T-helper 9 cell (primary cell): ENCODE data around the gene KLRB1.
"Not testable (repeated sequence)": the region's sequence is repeated elsewhere in the genome, so short reads cannot be mapped to it uniquely, and the experiment has no call there.

ENCODE experiments used
- DNase-seq: peaks from one replicate; pipeline ENCODE4 v3.0.0-alpha.2; 2020

Gene KLRB1

GRCh38 chr12:9619411-9620179 lies 11.9 kb upstream of the KLRB1 start:
- DNase-seq = no peak

DNA sequence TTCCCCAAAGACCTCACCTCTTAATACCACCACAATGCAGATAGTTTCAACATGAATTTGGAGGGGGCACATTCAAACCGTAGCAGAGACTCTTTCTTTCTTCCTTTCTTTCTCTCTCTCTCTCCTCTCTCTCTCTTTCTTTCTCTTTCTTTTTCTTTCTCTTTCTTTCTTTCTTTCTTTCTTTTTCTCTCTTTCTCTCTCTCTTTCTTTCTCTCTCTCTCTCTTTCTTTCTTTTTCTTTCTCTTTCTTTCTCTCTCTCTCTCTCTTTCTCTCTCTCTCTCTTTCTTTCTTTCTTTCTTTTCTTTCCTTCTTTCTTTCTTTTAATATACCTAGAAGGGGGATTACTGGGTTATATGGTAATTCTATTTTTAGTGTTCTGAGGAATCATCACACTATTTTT lies 11.2 kb upstream of the KLRB1 start:
- DNase-seq = not testable (repeated sequence)

- no peak for DNase-seq
Measured at GRCh38 chr12:9617124-9617523, 9.4 kb upstream of the KLRB1 start.

DNA sequence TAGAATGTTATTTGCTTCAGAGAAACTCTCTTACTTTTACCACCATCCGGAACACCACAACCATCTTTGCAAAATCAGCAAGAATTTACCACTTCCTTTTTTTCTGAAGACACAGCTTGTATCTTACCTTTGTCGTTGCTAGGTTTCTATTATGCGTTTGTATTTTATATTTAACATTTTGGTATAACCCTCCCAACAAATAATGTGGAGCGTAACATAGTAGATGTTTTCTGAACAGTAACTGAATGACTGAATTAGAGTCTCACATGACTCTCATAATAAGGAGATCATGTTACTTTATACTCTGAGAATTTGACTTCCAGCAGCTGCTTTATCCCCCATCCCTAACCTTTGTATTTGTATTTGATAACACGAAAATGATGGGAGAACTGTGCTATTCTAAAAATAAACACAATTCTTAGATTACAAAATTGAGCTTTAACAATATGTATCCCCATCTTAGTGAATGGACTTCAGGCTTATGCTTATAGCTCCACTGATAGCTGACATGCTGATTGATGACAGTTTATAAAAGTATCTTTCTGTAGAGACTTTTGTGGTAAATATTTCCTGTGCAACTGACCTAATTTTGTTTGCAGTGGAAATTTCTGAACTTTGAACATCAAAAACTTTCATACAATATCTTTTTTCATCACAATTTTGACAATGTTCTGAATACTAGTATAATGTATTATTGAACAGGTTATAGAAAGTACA lies 7.9 kb upstream of the KLRB1 start:
- DNase-seq = no peak

DNA sequence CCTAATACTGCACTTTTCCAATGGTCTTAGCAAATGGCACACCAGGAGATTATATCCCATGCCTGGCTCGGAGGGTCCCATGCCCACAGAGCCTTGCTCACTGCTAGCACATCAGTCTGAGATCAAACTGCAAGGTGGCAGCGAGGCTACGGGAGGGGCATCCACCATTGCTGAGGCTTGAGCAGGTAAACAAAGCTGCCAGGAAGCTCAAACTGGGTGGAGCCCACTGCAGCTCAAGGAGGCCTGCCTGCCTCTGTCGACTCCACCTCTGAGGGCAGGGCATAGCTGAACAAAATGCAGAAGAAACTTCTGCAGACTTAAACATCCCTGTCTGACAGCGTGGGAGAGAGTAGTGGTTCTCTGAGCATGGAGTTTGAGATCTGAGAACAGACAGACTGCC lies 2.9 kb upstream of the KLRB1 start:
- DNase-seq = not testable (repeated sequence)

DNA sequence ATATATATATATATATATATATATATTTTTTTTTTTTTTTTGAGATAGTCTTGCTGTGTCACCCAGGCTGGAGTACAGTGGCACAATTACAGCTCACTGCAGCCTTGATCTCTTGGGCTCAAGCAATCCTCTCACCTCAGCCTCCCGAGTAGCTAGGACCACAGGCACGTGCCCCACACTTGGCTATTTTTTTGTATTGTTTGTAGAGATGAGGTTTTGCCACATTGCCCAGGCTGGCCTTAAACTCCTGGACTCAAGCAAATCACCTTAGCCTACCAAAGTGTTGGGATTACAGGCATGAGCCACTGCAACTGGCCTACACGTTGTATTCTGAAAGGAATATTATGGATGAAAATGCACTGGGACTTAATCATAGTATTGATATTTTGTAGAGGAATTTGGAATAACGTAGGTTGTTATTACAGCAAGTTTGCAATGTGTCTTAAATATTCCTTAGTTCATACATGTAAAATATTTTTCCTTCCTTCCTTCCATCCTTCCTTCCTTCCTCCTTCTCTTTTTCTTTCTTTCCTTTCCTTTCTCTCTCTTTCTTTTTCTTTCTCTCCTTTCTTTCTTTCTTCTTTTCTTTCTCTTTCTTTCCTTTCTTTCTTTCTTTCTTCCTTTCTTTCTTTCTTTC lies 862 bp downstream of the KLRB1 start:
- DNase-seq = no peak

- DNase-seq = no peak
Measured at GRCh38 chr12:9606247-9606646, 1.5 kb downstream of the KLRB1 start.

GRCh38 chr12:9605483-9605882 lies 2.2 kb downstream of the KLRB1 start:
- no peak for DNase-seq

GRCh38 chr12:9604287-9604686 lies 3.4 kb downstream of the KLRB1 start:
- no peak for DNase-seq

DNA sequence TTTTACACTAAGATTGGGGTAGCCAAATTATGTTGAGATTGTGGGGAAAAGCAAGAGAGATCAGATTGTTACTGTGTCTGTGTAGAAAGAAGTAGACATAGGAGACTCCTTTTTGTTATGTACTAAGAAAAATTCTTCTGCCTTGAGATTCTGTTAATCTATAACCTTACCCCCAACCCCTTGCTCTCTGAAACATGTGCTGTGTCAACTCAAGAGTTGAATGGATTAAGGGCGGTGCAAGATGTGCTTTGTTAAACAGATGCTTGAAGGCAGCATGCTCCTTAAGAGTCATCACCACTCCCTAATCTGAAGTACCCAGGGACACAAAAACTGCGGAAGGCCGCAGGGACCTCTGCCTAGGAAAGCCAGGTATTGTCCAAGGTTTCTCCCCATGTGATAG lies 7.3 kb downstream of the KLRB1 start:
- DNase-seq = not testable (repeated sequence)

GRCh38 chr12:9598363-9598762 lies 9.4 kb downstream of the KLRB1 start:
- DNase-seq = no peak

GRCh38 chr12:9597365-9597764 lies 10.4 kb downstream of the KLRB1 start:
- DNase-seq = no peak

DNA sequence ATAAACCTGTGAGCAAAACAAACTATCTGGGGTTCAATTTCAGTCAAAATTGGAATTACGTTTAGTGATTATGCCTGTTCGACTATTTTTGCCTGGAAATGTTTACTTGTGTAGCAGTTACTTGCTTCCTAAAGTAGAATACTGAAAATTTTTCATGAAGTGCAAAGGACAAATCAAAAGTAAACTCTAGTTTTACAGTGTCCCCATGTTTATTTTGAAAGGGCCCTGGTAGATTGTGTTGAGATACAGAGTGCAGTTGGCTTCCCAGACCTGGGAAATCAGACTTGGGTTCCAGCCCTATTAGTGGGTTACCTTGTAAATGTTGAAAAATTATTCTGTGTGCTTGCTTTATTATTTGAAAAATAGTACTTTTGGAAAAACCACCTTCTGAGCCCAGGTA lies 17.3 kb downstream of the KLRB1 start:
- DNase-seq = no peak

DNA sequence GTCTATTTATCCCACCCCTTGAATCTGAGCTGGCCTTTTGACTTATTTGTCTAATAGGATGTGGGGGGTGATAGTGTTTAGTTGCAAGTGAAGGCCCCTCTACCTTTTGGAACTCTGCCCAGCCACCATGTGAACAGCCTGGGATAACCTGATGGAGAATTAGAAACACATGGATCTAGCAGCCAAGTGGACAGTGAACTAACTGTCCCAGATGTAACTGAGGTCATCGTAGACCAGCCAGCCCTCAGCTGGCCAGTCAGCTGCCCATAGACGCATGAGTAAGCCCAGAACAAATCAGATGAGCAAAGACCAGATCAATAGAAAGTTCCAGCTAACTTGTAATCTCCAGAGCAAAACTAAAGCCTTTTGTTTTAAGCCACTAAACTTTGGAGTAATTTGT lies 19.0 kb downstream of the KLRB1 start:
- DNase-seq = no peak

GRCh38 chr12:9587987-9588600 lies 19.6 kb downstream of the KLRB1 start:
- no peak for DNase-seq

DNA sequence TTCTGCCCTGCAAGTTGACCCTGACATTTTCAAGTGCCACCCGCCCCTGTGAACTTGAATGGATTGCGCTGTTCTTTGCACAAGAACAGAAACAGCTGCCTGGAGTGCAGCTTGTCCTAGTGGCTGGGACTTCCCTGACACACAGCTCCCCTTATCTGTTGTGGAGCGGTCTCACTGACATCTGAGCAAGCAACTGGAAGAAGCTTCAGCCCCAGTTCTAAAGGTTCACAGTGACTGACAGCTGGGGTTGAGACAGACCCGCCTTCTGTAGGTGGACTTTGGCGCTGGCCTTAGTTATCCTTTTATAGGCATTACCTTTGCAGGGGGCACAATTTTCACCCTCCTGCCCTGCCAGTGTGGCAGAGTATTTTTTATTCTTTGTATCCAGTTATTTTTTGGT lies 30.0 kb downstream of the KLRB1 start:
- DNase-seq = not testable (repeated sequence)

DNA sequence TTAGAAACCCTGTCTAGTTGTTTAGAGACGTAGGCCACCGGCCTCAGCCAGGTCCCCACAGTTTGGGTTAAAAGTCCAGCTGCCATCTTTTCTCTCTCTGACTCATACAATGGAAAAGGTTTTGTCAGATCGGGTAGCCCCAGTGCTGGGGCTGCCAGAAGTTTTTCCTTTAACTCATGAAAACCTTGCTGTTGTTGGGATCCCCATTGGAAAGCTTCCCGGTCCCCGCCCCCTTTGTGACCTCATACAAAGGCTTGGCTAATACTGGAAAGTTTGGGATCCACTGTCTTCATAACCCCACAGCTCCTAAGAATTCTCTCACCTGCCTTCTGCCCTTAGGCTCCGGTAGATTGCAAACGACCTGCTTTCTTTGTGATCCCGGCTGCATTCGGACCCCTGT lies 40.6 kb downstream of the KLRB1 start:
- not testable (repeated sequence) for DNase-seq

DNA sequence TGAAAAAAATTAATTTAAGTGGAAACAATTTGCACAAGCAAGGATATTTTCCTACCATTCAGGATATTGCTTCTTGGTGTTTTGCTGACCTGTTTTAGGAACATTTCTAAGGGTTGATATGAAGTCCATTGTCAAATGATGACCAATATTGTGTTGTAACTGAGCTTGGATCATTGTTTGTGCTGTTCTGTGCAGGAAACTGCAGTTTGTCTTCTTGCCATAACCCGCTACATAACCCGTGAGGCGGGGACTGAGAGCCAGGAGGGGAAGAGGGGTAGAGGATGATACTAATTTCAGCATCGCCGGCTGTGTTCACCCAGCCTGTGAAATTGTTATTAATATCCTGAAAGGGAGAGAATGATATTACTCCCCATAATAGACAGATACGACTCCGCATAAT lies 41.6 kb downstream of the KLRB1 start:
- DNase-seq = not testable (repeated sequence)

DNA sequence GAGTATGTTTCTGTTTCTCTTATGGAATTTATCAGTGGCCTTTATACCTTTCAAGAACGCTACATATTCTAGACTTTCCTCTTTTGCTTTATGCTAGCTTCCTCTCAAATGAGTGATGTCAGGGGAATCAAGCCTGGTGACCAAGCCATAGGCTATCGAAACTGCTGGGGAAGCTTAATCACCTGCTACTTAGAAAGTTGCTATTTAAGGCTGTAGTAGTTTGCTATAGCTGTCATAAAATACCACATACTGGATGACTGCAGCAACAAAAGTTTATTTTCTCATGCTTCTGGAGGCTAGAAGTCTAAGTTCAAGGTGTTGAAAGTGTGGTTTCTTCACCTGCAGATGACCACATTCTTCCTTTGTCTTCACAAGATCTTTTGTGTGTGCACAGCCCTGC lies 43.3 kb downstream of the KLRB1 start:
- not testable (repeated sequence) for DNase-seq

DNA sequence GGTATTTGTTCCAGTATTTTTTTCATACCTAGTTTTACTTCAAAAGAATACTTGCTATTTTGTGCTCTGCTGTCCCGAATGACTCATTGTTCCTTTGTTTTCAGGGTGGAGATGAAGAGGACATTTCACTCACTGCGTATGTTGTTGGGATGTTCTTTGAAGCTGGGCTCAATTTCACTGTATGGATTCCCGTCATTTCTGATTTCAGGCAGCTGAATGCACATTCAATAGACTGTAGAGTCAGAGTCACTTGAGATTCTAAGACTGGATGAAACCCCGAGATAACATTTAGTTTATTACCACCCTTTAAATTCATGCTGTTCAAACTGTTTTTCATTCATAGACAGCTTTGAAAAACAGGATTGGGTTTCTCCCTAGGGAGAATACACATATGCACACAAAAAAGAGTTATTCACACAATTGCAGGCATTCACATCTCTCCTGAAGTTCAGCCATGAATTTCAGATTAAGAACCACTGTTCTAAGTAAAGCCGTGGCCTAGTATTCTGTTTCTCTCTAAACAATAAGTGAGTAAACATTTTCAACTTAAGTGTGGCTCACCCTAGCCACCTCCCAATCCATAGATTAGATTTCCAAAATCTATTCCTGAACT lies 44.8 kb downstream of the KLRB1 start:
- DNase-seq = not testable (repeated sequence)

GRCh38 chr12:9545489-9545888 lies 62.2 kb downstream of the KLRB1 start:
- not testable (repeated sequence) for DNase-seq
